A549 (cell line): Measurements from ENCODE around the gene UGT2A3. TPM values are rescaled to one million over a fixed set of nuclear protein-coding genes. Genes with fewer than 3 reads are reported as not detected.
"Not testable (repeated sequence)": the region's sequence is repeated elsewhere in the genome, so short reads cannot be mapped to it uniquely, and the experiment has no call there.

ENCODE experiments used
- ATAC-seq, 2 experiments: fragments of 200-7000 bp in 1 of 2; fragments of >200 bp in 1 of 2; cut with Nextera tagmentation in 1 of 2; cut with Tn5 transposase in 1 of 2; 3 replicates each; pipeline versions ENCODE4 v1.8.0 to v1.9.1; 2018 to 2020; ENCODE audit warnings: mild to moderate bottlenecking in 1 of 2, moderate library complexity in 1 of 2
- CTCF ChIA-PET: fragments of 300-600 bp; sonication (Branson Sonifier 250); formaldehyde crosslinking; extraction: SDS; loops from one replicate; lab custom pipeline; 2021; ENCODE audit warnings: antibody characterized with exemption, inconsistent platforms; lab: Yijun Ruan, JAX
- POLR2A ChIA-PET: fragments of 350-600 bp; formaldehyde crosslinking; extraction: SDS; loops from one replicate; lab custom pipeline; 2021; ENCODE audit warnings: antibody characterized with exemption, inconsistent platforms; lab: Yijun Ruan, JAX
- DNase-seq, 2 experiments: peaks; one replicate each; pipeline versions ENCODE4 v3.0.0 to v3.0.0-alpha.2; 2011 to 2016; ENCODE audit warnings: low read depth in 1 of 2, low spot score in 1 of 2
- FAIRE-seq: peaks from 2 replicates; lab custom pipeline; 2011; peaks lifted over from hg19 to GRCh38; lab: Jason Lieb, UNC
- H3K27ac ChIP-seq, 2 experiments: fragments of >200 bp; sonication (Bioruptor Twin); formaldehyde crosslinking; 3 replicates each; pipeline ENCODE4 v1.5.1; 2016 to 2017
- H3K4me1 ChIP-seq: fragments of >200 bp; sonication (Bioruptor Twin); formaldehyde crosslinking; 3 replicates; pipeline ENCODE4 v1.6.1; 2016
- H3K4me2 ChIP-seq: fragments of >200 bp; sonication (Bioruptor Twin); formaldehyde crosslinking; 3 replicates; pipeline ENCODE4 v1.6.1; 2016
- H3K4me3 ChIP-seq: fragments of >200 bp; sonication (Bioruptor Twin); formaldehyde crosslinking; 3 replicates; pipeline ENCODE4 v1.5.1; 2016
- H3K9me3 ChIP-seq: fragments of >200 bp; sonication (Bioruptor Twin); formaldehyde crosslinking; 3 replicates; pipeline ENCODE4 v1.6.1; 2016
- ATOH8 ChIP-seq: fragments of 250-450 bp; sonication (Bioruptor Pico); IDR thresholded peaks from 2 replicates; pipeline ENCODE4 v1.5.0; 2020; ENCODE audit warnings: low read depth, mild to moderate bottlenecking, moderate library complexity
- BHLHE40 ChIP-seq: IDR thresholded peaks from 2 replicates; pipeline ENCODE4 v1.6.1; 2012; ENCODE audit warnings: low read depth, low read length, inconsistent platforms
- CBX2 ChIP-seq: fragments of 200-600 bp; sonication (generic); IDR thresholded peaks from 2 replicates; pipeline ENCODE4 v1.6.1; 2016; ENCODE audit warnings: low read depth, mild to moderate bottlenecking, borderline replicate concordance
- CHD2 ChIP-seq: fragments of 150-350 bp; IDR thresholded peaks from 2 replicates; pipeline ENCODE4 v1.6.1; 2014; ENCODE audit warnings: low read length; ENCODE audit not compliant: partially characterized antibody
- ELK1 ChIP-seq: fragments of 150-350 bp; IDR thresholded peaks from 2 replicates; pipeline ENCODE4 v1.6.1; 2014; ENCODE audit warnings: low read depth, mild to moderate bottlenecking, low read length
- FOXS1 ChIP-seq: fragments of 250-450 bp; sonication (Bioruptor Pico); IDR thresholded peaks from 2 replicates; pipeline ENCODE4 v1.5.0; 2020; ENCODE audit warnings: mild to moderate bottlenecking, moderate library complexity
- HDAC2 ChIP-seq: fragments of 200-600 bp; sonication (generic); IDR thresholded peaks from 2 replicates; pipeline ENCODE4 v1.6.1; 2016
- HES2 ChIP-seq: fragments of >200 bp; sonication (Bioruptor Twin); formaldehyde crosslinking; IDR thresholded peaks from 2 replicates; pipeline ENCODE4 v1.6.1; 2016
- HMGXB4 ChIP-seq: fragments of 250-450 bp; sonication (Bioruptor Pico); IDR thresholded peaks from 2 replicates; pipeline ENCODE4 v1.5.0; 2021; ENCODE audit warnings: mild to moderate bottlenecking, moderate library complexity, borderline replicate concordance
- HOXA7 ChIP-seq: fragments of 250-450 bp; sonication (Bioruptor Pico); IDR thresholded peaks from 2 replicates; pipeline ENCODE4 v1.5.0; 2020; ENCODE audit warnings: mild to moderate bottlenecking, moderate library complexity
- JUNB ChIP-seq: fragments of >200 bp; sonication (Bioruptor Twin); formaldehyde crosslinking; IDR thresholded peaks from 2 replicates; pipeline ENCODE4 v1.6.1; 2016
- MAZ ChIP-seq: fragments of 150-350 bp; IDR thresholded peaks from 2 replicates; pipeline ENCODE4 v1.6.1; 2014; ENCODE audit warnings: antibody characterized with exemption, low read depth, low read length, borderline replicate concordance
- MYC ChIP-seq: IDR thresholded peaks from 2 replicates; pipeline ENCODE4 v1.6.1; 2012; ENCODE audit warnings: mild to moderate bottlenecking, inconsistent platforms, low read length, improper control_type of control experiment, borderline replicate concordance
- NFE2L2 ChIP-seq: fragments of 150-350 bp; conservative IDR thresholded peaks from 2 replicates; pipeline ENCODE4 v1.6.1; 2014; ENCODE audit warnings: low read length
- PBX3 ChIP-seq: IDR thresholded peaks from 2 replicates; pipeline ENCODE4 v1.6.1; 2012
- POLR2A ChIP-seq: IDR thresholded peaks from 2 replicates; pipeline ENCODE4 v1.6.1; 2012; ENCODE audit warnings: mild to moderate bottlenecking, low read length
- SMC3 ChIP-seq: fragments of >200 bp; sonication (Bioruptor Twin); formaldehyde crosslinking; IDR thresholded peaks from 3 replicates; pipeline ENCODE4 v1.6.1; 2018; ENCODE audit warnings: inconsistent platforms
- ZFP36 ChIP-seq: fragments of 450-650 bp; IDR thresholded peaks from 2 replicates; pipeline ENCODE4 v1.6.1; 2014; ENCODE audit warnings: borderline replicate concordance; ENCODE audit not compliant: partially characterized antibody
- ZNF302 ChIP-seq: fragments of 250-450 bp; sonication (Bioruptor Pico); IDR thresholded peaks from 2 replicates; pipeline ENCODE4 v1.9.0; 2021; ENCODE audit warnings: inconsistent platforms, mild to moderate bottlenecking, moderate library complexity
- WGBS: methylation state at CpG from one replicate; pipeline ENCODE4 v1.1.6; 2017; ENCODE audit errors: missing lambda C conversion rate; 5-methylcytosine and 5-hydroxymethylcytosine counted together
- polyA plus RNA-seq, 4 experiments: library from polyadenylated mRNA; depleted of rRNA in 3 of 4; stranded (reverse); fragments of >200 nt; fragmentation: RNase III in 1 of 4; extraction: RNeasy Plus Mini Kit Qiagen cat#74134 plus additional on column Dnase treatment in 1 of 4; gene quantifications; 2 replicates in 3 of 4; 3 replicates in 1 of 4; pipeline ENCODE4 v1.2.3, GENCODE V29; 2011 to 2017

The UGT2A3 gene
- polyA plus RNA-seq, 2 of the 4 experiments (the other 2 are of a cell fraction), result 0.37 to 0.59 TPM

- TF ChIP-seq HOXA7 (CRISPR knock-in tag), result no peak
- TF ChIP-seq HMGXB4 (CRISPR knock-in tag), result no peak
- TF ChIP-seq ATOH8 (CRISPR knock-in tag), result no peak
- TF ChIP-seq HDAC2, result no peak
- no peak for TF ChIP-seq MAZ
- no peak for TF ChIP-seq MYC
Measured at GRCh38 chr4:68962868-68963267, 11.3 kb upstream of the UGT2A3 start (continued).

- DNase-seq (no peak), FAIRE-seq (no peak), ATAC-seq (no peak)
- CTCF ChIA-PET, result no interaction called here
- Histone ChIP-seq H3K4me2 (peak overlapping the region; percentile 30; the same call in 2 of the 3 replicates), H3K9me3 (no peaks in the 10 kb centered on the region), H3K4me3 (no peak overlapping the region)
- 83% methylated on average over 2 of the region's 2 CpGs for WGBS
- TF ChIP-seq BHLHE40 (no peak), NFE2L2 (no peak), POLR2A (no peak), JUNB (no peak), ZFP36 (no peak), PBX3 (no peak), CHD2 (no peak), ZNF302 (no peak), CBX2 (no peak), FOXS1 (CRISPR knock-in tag) (no peak), ELK1 (no peak), SMC3 (no peak), HES2 (no peak), HDAC2 (no peak)
- TF ChIP-seq, all 56 proteins: peak for 0
- H3K27ac ChIP-seq, result peak overlapping the region in 1 of 2 experiments; percentile 48; a peak in 2 of 6 replicates
- POLR2A ChIA-PET, result no interaction called here
- peaks cover 13% of the 10 kb centered on the region; the same call in 2 of the 3 replicates for H3K4me1 ChIP-seq
Measured at GRCh38 chr4:68960294-68961163, 8.9 kb upstream of the UGT2A3 start.

GRCh38 chr4:68959085-68959484 lies 7.5 kb upstream of the UGT2A3 start:
- H3K4me2 ChIP-seq, H3K9me3 ChIP-seq, FAIRE-seq, CTCF ChIA-PET, DNase-seq, POLR2A ChIA-PET, H3K4me3 ChIP-seq, ATAC-seq, H3K27ac ChIP-seq: not testable (repeated sequence)
- 91% methylated on average over 2 of the region's 2 CpGs for WGBS
- peaks cover 13% of the 10 kb centered on the region; the same call in 2 of the 3 replicates for H3K4me1 ChIP-seq
